GM19467 (cell line): ENCODE data around the gene HCST.

Experiments used
- ATAC-seq: cut with Tn5 transposase; IDR thresholded peaks from one replicate; pipeline ENCODE4 v1.9.1; 2021; ENCODE audit warnings: mild to moderate bottlenecking, moderate library complexity; ENCODE audit not compliant: unreplicated experiment

The HCST gene

GRCh38 chr19:35935911-35936737 lies 33.8 kb downstream of the HCST start, which contains the start of gene LRFN3:
Gene LRFN3 (plus strand): TSS chr19:35936374. CDS start chr19:35939426, 3,052 bp downstream.
- ATAC-seq = no peak

GRCh38 chr19:35936738-35937268 lies 34.5 kb downstream of the HCST start:
- ATAC-seq = no peak

- no peak for ATAC-seq
Measured at GRCh38 chr19:35937345-35938281, 35.3 kb downstream of the HCST start.

DNA sequence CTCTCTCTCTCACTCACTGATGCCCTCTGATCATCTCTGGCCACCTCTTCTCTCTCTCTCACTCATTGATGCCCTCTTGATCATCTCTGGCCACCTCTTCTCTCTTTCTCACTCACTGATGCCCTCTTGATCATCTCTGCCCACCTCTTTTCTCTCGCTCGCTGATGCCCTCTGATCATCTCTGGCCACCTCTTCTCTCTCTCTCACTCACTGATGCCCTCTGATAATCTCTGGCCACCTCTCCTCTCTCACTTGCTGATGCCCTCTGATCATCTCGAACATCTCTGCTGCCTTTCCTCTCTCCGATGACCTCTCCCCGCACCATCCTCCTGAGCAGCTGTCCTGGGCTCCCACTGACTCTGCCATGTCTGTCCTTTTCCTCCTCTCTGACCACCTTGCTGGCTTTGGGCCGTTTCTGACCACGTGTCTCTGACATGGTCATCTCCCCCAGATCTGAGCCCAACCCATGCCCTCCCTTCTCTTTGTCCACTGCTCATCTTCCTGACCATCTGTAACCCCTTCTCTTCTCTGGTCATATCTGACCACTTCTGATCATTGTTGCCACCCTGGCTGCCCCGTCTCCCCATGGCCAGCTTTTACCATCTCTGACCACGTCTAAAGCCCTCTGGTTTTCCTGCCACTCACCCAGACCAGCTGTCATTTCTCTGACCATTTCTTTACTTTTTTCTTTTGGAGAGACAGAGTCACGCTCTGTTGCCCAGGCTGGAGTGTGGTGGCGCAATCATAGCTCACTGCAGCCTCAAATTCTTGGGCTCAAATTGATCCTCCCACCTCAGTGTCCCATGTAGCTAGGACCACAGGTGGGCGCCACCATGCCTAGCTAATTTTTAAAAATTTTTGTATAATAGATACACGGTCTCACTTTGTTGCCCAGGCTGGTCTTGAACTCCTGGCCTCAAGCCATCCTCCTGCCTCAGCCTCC lies 36.2 kb downstream of the HCST start:
- ATAC-seq = no peak

GRCh38 chr19:35939307-35940077 lies 37.2 kb downstream of the HCST start:
- no peak for ATAC-seq

DNA sequence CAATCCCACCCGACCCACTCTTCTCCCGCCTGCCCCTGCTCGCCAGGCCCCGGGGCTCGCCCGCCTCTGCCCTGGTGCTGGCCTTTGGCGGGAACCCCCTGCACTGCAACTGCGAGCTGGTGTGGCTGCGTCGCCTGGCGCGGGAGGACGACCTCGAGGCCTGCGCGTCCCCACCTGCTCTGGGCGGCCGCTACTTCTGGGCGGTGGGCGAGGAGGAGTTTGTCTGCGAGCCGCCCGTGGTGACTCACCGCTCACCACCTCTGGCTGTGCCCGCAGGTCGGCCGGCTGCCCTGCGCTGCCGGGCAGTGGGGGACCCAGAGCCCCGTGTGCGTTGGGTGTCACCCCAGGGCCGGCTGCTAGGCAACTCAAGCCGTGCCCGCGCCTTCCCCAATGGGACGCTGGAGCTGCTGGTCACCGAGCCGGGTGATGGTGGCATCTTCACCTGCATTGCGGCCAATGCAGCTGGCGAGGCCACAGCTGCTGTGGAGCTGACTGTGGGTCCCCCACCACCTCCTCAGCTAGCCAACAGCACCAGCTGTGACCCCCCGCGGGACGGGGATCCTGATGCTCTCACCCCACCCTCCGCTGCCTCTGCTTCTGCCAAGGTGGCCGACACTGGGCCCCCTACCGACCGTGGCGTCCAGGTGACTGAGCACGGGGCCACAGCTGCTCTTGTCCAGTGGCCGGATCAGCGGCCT lies 37.9 kb downstream of the HCST start:
- no peak for ATAC-seq

DNA sequence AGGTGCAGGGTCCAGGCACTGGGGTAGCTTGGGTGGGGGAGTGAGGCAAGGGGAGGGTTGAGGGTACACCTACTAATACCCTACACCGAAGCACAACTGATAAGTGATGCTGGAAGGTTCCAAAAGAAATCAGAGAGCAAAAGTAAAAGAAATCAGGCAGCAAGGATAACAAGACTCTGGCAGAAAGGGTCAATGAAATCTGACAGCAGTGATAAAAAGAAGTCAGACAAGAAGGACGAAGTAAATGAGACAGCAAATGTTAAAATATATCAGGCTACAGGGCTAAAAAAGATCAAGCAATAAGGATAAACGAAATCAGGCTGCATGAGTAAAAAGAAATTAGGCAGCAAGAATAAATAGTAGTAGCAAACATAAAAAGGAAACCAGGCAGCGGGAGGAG lies 38.5 kb downstream of the HCST start:
- ATAC-seq = no peak

DNA sequence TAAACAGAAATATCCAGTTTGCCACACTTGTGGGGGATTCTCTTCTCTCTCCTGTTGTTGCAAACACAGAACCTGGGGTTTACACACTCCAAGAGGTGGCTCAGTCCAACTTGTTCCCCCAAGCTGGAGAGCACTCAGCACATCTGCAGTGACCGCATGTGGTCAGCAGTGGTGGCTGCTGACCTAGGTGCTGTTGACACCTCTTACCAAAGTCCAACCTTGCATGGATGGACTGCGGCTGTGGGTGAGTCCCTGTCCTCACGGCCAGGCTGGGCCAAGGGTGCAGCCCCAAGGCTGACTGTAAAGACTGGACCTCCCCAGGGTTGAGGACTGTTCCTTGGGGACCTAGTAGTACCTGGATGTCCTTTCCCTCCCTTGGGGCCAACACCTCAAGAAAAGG lies 39.9 kb downstream of the HCST start:
- no peak for ATAC-seq

DNA sequence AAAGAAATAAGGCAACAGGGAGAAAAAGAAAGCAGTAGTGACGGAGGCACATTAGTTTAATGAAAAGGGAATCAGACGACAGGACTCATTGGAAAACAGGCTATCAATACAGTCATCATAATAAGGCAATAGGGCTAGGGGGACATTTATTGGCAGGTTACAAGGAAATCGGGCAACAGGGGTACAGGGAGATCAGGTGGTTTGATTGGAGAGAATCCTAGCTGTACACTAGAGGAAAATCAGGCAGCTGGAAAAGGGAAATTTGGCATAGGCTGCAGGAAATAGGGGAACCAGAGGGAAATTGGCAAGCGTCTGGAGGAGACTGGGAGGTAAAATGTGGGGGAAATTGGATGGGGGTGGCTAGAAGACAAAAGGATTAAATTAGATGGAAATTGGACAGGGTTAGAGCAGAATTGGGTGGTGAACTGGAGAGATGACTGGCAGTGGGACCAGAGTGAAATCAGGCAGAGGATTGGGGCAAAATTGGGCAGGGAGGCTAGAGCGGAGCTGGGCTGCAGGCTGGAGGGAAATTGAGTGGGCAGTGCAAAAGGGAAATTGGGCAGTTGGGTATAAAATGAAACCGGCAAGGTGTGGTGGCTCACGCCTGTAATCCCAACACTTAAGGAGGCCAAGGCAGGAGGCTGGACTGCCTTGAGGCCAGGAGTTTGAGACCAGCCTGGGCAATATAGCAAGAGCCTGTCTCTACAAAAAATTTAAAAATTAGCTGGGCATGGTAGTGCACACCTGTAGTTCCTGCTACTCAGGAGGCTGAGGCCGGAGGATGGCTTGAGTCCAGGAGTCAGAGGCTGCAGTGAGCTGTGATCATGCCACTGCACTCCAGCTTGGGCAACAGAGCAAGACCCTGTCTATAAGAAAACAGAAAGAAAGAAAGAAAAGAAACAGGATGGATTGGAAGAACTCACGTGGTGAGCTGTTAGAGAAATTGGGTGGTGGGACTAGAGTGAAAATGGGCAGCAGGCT lies 41.3 kb downstream of the HCST start:
- ATAC-seq = no peak

DNA sequence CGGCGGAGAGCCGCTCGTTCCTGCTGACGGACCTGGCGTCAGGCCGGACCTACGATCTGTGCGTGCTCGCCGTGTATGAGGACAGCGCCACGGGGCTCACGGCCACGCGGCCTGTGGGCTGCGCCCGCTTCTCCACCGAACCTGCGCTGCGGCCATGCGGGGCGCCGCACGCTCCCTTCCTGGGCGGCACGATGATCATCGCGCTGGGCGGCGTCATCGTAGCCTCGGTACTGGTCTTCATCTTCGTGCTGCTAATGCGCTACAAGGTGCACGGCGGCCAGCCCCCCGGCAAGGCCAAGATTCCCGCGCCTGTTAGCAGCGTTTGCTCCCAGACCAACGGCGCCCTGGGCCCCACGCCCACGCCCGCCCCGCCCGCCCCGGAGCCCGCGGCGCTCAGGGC lies 42.2 kb downstream of the HCST start:
- ATAC-seq = no peak

GRCh38 chr19:35945121-35945790 lies 42.9 kb downstream of the HCST start:
- no peak for ATAC-seq

GRCh38 chr19:35946203-35946602 lies 43.9 kb downstream of the HCST start:
- ATAC-seq = no peak

DNA sequence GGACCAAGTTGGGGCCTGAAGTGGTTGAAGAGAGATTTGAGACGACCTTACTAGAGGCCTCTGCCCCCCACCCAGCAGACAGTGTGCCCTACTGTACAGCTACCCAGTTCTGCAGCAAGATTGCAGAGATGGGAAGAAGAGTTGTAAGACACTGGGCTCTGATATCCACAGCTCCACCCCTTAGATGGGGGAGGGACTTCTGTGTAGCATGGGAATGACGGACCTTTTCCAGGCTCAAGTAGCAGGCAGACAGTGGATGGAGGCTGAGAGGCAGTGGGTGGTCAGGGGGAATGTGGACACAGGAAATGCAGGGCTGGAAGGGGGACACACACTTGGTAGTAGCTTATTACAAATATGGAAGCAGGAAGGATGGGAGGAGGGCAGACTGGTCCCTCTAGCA lies 46.8 kb downstream of the HCST start:
- no peak for ATAC-seq
